Measurements from ENCODE around the gene N4BP2L2. TPM values are rescaled to one million over a fixed set of nuclear protein-coding genes. Genes with fewer than 3 reads are reported as not detected.
A peak's percentile ranks its signal among the peaks of the same experiment; 100 is the strongest.
"Not testable (repeated sequence)": the region's sequence is repeated elsewhere in the genome, so short reads cannot be mapped to it uniquely, and the experiment has no call there.

The N4BP2L2 gene
- total RNA-seq = 46.1 TPM

DNA sequence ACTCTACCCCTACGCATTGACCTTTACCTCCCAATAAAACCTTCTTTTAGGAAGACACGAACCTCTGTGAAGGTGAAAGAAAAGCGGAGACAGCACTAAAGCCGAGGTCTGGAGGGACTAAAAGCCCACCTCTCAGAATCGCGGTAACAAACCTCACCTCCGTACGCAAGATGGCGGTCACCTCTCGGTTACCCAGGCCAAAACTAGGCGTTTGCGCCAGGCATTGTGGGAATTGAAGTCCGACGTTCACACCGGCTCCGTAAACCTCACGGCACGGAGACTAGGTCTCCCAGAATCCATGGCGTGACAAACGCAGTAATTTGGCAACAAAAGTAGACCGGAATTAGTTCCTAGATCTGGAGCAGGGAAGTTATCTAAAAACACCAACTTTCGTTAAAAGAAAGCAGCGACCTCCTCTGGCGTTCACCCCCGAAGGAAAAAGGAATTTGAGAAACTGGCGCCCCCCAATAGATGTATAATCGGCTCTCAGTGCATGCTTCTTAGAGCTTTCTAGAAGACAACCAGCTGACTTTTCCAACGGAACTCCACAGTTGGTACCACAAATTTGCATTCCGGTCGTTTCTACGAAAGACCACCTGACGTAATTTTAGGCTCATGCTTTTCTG lies at the start of gene N4BP2L2:
Gene N4BP2L2, minus strand, starts transcription at position 175 of the 626 bp plus-strand sequence. CDS start 1,768 bp downstream, outside the sequence.
- ATAC-seq = peak; percentile 99

DNA sequence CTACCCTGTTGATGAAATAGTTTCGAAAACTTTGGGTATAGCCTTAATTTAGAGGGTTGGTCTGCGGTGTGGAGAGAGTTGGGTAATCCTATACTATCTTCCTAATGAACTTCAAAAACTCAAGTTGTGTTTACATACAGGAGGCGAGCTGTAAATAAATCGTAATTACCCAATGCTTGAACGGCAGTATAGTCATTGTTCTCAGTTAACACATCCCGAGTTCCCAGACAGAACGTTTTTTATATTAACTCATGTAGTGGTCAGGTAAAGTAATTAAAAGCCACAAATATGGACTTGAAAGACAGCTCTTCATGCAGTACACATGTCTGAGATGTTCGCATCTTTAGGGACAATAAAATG lies 49.2 kb upstream of the N4BP2L2 start:
- ATAC-seq = no peak

- ATAC-seq = peak; percentile 21
Observed at GRCh38 chr13:32587011-32587810, 48.6 kb upstream of the N4BP2L2 start.

DNA sequence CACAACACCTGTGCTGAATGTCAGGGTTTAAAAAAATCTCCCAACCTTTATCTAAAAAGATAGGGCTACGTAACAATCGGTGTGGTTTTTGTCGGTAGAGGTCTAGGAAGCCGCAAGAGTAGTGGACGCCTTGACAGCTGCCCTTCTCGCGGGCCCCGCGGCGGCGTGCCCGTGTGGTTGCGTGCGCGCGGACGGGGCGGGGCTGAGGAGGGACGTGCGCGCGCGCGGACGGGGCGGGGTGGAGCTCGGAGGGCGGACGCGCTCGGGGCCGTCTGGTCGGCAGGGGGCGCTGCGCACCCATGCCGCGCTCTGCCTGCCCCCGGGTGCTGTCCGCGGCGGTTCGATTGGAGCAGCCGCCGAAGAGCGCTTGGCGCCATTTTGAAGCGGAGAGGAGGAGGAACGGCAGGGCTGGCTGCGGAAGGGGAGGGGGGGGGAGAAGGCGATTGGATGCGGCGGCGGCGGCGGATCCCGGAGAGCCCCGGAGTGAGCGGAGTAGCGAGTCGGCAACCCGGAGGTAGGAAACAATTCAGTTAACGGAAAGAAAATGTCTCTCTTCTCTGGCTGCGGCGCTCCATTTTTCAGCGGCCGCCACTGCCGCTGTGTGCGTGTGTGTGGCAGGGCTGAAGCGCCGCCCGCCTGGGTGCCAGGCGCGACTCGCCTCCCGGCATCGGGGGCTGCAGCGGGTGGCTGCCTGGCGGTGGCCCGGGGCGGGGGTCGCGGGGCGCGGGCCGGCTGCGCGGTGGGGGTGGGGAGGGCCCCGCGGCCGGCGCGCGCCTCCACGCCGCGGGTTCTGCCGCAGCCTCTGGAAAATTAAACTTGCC lies 47.7 kb upstream of the N4BP2L2 start, which contains the start of gene PDS5B:
Gene PDS5B, plus strand, starts transcription at position 373 of the 821 bp plus-strand sequence. CDS start 62,321 bp downstream, outside the sequence.
- peak; percentile 100 for ATAC-seq

DNA sequence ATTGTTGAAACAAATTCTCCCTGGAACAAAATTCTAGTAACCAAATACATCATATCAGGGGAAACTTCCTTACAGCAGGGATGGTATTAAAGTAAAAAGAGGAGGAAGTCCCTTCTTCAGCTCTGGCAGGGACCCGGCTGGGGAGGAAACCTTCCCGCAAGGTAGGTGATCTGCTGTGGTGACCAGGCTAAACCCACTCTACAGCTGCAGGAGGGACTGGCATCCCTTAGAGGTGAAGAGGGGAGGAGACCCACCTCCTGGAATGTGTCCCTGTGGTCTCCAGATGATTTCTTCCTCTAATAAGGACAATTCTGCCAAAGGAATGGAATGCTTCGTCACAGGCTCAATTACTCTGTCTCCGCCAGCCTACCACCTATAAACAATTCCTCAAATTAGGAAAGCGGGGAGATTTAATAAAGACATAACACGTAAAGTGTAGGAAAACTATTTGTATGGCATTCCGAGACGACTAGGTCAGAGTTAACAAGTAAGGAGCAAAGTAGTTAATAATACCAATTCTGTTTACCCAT lies 47.0 kb upstream of the N4BP2L2 start:
- no peak for ATAC-seq

- ATAC-seq = no peak
Observed at GRCh38 chr13:32582991-32583390, 44.4 kb upstream of the N4BP2L2 start.

GRCh38 chr13:32582281-32582680 lies 43.7 kb upstream of the N4BP2L2 start:
- ATAC-seq = no peak

DNA sequence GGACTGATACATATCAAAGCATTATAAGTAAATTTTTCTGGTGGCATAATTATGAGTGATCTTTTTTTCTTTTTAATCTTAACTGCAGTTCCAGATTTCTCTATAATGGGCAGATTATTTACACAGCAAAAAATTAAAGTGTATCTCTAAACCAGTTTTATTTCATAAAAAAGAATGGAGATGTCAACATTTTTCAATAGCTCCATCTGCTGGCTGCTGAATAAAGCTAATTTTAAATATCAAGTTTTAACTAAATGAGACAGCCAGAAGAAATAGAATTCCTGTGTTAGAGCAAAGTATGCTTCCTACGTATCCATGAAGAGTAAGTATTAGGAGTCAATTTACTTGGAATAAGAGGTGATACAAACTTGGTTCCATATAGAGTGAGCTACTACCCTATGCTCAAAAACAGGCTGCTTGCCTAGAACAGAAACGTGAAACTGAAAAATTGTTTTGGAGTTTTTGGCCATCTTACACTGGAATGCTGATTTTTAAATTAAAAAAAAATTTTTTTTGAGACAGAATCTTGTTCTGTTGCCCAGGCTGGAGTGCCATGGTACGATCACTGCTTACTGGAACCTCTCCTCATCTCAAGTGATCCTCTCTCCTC lies 42.7 kb upstream of the N4BP2L2 start:
- no peak for ATAC-seq

GRCh38 chr13:32577032-32577431 lies 38.4 kb upstream of the N4BP2L2 start:
- no peak for ATAC-seq

DNA sequence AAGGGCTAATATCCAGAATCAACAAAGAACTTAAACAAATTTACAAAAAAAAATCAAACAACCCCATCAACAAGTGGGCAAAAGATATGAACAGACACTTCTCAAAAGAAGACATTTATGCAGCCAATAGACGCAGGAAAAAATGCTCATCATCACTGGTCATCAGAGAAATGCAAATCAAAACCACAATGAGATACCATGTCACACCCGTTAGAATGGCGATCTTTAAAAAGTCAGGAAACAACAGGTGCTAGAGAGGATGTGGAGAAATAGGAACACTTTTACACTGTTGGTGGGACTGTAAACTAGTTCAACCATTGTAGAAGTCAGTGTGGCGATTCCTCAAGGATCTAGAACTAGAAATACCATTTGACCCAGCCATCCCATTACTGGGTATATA lies 37.1 kb upstream of the N4BP2L2 start:
- not testable (repeated sequence) for ATAC-seq

DNA sequence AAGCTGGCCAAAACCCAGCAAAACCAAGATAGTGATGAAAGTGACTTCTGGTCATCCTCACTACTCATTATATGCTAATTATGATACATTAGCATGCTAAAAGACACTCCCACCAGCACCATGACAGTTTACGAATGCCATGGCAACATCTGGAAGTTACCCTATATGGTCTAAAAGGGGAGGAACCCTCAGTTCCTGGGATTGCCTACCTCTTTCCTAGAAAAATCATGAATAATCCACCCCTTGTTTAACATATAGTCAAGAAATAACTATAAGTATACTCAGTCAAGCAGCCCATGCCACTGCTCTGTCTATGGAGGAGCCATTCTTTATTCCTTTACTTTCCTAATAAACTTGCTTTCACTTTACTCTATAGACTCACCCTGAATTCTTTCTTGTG lies 22.2 kb upstream of the N4BP2L2 start:
- ATAC-seq = not testable (repeated sequence)

- ATAC-seq = no peak
Observed at GRCh38 chr13:32555613-32556012, 17.0 kb upstream of the N4BP2L2 start.

DNA sequence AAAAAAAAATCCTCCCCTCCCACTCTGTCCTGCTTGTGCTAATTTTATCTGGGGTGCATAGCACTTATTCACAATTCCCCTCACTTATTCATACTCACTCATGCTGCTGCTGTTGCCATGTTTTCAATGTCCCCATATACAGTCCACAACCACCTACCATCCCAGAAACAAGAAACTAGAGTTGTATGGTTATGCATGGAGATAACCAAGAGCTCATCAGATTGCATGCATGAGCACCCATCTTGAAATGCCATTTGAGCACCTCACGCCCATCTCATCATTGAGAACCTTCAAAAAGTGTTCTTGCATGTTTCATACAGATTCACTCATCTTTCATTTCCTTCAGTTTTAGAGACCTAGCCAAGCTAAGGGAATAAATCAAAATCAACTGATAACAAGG lies 15.1 kb upstream of the N4BP2L2 start:
- ATAC-seq = no peak

DNA sequence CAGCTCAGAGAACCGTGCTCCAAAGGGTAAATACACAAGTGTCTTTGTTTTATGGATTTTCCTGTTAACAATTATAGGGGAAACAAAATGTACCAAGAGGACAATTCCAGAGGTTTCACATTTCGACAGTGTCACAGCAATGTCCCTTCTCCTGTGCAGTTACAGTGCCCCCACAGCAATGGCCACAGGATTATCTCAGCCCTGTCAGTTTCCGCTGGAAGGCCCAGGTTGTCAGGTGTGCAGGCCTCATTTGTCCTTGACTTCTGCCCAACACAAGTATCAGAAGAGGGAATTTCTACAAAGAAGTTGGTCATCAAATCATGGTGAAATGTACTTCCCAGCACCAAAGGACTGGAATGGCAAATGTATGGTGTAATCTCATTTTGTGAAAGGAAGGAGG lies 11.2 kb upstream of the N4BP2L2 start:
- ATAC-seq = no peak

DNA sequence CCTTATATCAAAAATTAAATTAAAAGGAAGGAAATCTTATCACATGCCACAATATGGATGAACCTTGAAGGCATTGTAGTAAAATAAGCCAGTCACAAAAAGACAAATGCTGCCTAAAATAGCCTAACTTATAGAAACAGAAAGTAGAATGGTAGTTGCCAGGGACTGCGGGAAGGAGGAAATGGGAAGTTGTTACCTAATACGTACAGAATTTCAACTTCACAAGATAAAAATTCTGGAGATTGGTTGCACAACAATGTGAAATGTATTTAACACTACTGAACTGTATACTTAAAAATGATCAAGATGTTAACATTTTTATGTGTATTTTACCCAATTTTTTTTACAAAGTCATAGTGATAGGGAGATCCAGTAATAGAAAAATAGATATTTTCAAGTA lies 10.2 kb upstream of the N4BP2L2 start:
- ATAC-seq = no peak

DNA sequence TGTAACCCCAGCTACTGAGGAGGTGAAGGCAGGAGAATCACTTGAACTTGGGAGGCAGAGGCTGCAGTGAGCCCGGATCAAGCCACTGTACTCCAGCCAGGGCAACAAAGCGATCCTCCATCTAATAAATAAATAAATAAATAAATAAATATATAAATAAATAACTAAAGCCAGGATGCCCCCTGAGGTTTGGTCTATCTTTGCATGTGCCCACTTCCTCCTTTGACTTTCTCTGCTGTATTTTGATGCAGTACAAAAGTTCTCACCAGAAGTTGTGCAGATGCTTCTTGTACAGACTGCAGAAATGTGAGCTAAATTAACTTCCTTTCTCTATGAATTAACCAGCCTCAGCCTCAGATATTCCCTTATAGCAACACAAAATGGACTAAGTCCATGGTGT lies 6.5 kb upstream of the N4BP2L2 start:
- ATAC-seq = no peak

- ATAC-seq = no peak
Observed at GRCh38 chr13:32542221-32542620, 3.6 kb upstream of the N4BP2L2 start.

DNA sequence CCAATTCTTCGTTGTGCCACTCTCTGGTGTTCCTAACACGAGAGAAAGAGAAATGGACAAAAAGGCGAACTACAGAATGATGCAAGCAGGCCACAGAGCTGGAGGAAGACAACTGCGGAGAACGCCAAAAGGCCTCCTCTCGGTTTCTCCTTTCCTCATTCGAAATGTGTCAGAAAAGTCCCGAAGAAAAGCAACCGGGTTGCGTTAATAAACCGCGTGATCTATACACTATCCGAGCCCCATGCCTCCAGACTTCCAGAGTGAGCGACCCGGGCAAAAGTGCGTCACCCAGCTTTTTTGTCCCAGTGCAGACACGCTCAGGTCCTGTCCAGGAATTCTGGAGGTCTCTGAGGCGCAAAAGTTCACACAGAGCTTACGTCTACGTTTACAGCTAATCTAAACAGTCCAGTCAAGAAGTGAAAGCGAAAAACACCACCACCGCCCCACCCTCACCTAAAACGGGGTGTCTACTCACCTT lies 413 bp downstream of the N4BP2L2 start:
- peak; percentile 70 for ATAC-seq

- ATAC-seq = no peak
Observed at GRCh38 chr13:32537580-32538142, 934 bp downstream of the N4BP2L2 start.

DNA sequence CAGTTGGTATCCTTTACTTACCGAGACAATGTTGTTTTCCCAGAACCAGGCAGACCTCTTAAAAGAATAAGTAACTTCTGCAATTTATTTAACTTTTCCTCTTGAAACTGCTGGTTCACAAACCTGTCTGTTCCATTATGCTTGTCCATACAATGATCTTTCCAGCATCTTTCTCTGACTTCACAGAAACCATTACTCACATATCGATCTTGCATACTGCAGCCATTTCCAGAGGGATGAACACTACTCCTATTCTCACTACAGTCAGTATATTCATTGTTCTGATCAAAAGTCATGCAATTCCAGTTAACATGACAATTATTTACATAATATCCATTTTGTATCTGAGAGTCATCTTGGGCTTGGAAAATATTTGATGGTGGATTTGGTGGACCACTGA lies 2.8 kb downstream of the N4BP2L2 start:
- ATAC-seq = no peak

GRCh38 chr13:32535115-32535514 lies 3.5 kb downstream of the N4BP2L2 start:
- no peak for ATAC-seq

DNA sequence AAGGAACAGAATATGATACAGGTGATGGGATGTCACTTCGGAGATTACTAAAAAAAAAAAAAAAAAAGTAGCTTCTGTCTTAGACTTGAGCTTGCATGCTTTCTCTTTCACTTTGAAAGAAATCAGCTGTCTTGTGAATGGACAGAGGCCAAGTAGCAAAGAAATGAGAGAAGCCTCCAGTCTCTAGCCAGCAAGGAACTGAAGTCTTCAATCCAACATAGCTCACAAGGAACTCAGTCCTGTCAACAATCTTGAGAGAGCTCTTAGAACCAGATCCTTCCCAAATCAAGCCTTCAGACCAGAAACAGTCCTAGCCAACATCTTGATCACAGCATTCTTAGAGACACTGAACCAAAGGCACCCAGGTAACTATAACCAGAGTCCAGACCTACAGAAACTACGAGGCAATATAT lies 7.7 kb downstream of the N4BP2L2 start:
- ATAC-seq = peak; percentile 17

Measured in esophagus mucosa (tissue), 1 donor.